KG1 (cell line): ENCODE measurements around the gene WDR26.
"Not testable (repeated sequence)": the region's sequence is repeated elsewhere in the genome, so short reads cannot be mapped to it uniquely, and the experiment has no call there.

Experiments used
- DNase-seq: peaks from one replicate; lab custom pipeline; 2025; lab: John Stamatoyannopoulos, UW

The WDR26 gene

GRCh38 chr1:224434691-224435317 is at the start of gene WDR26:
Gene WDR26, minus strand, starts transcription at chr1:224434797.
- DNase-seq, result peak; percentile 82

GRCh38 chr1:224483206-224483605 is 48.6 kb upstream of the WDR26 start:
- not testable (repeated sequence) for DNase-seq

- DNase-seq, result no peak
These were observed 48.0 kb upstream of the WDR26 start for GRCh38 chr1:224482619-224483018.

GRCh38 chr1:224481601-224482000 is 47.0 kb upstream of the WDR26 start:
- no peak for DNase-seq

- DNase-seq, result not testable (repeated sequence)
These were observed 46.4 kb upstream of the WDR26 start for GRCh38 chr1:224480888-224481459.

- DNase-seq, result not testable (repeated sequence)
These were observed 45.6 kb upstream of the WDR26 start for GRCh38 chr1:224480200-224480599.

GRCh38 chr1:224472806-224473205 is 38.2 kb upstream of the WDR26 start:
- DNase-seq, result no peak

- DNase-seq, result no peak
These were observed 31.6 kb upstream of the WDR26 start for GRCh38 chr1:224466154-224466553.

GRCh38 chr1:224459966-224460365 is 25.4 kb upstream of the WDR26 start:
- no peak for DNase-seq

GRCh38 chr1:224458996-224459395 is 24.4 kb upstream of the WDR26 start:
- no peak for DNase-seq

- DNase-seq, result no peak
These were observed 23.7 kb upstream of the WDR26 start for GRCh38 chr1:224458296-224458695.

- DNase-seq, result no peak
These were observed 23.2 kb upstream of the WDR26 start for GRCh38 chr1:224457782-224458144.

- no peak for DNase-seq
These were observed 22.0 kb upstream of the WDR26 start for GRCh38 chr1:224456637-224456953.

- DNase-seq, result no peak
These were observed 19.9 kb upstream of the WDR26 start for GRCh38 chr1:224454402-224455055.

GRCh38 chr1:224450561-224451350 is 16.2 kb upstream of the WDR26 start:
- no peak for DNase-seq

- no peak for DNase-seq
These were observed 15.6 kb upstream of the WDR26 start for GRCh38 chr1:224450159-224450558.

GRCh38 chr1:224448453-224449017 is 13.9 kb upstream of the WDR26 start:
- DNase-seq, result no peak

GRCh38 chr1:224447971-224448370 is 13.4 kb upstream of the WDR26 start:
- DNase-seq, result no peak

- no peak for DNase-seq
These were observed 12.7 kb upstream of the WDR26 start for GRCh38 chr1:224447251-224447650.

GRCh38 chr1:224438989-224439388 is 4.4 kb upstream of the WDR26 start:
- DNase-seq, result no peak

GRCh38 chr1:224435999-224436398 is 1.4 kb upstream of the WDR26 start:
- DNase-seq, result no peak

GRCh38 chr1:224435318-224435763 is 744 bp upstream of the WDR26 start:
- DNase-seq, result no peak
